Coronary artery (tissue), 2 donors: ENCODE results near the gene NAA15.
A peak's percentile ranks its signal among the peaks of the same experiment; 100 is the strongest.

Experiments used
- DNase-seq: peaks from one replicate; pipeline ENCODE4 v3.0.0-alpha.2; 2017; ENCODE audit warnings: low spot score
- H3K27ac ChIP-seq, 2 donors: fragments of 200-600 bp; sonication (generic); one replicate each; pipeline ENCODE4 v1.5.1; 2016 to 2019
- H3K4me3 ChIP-seq: fragments of 200-600 bp; sonication (generic); 2 replicates; pipeline ENCODE4 v1.5.1; 2016; ENCODE audit warnings: mild to moderate bottlenecking, moderate library complexity
- TF ChIP-seq, protein P1 (sequence below): fragments of 200-600 bp; sonication (generic); IDR thresholded peaks from one replicate; pipeline ENCODE4 v1.5.1; 2019; ENCODE audit warnings: antibody characterized with exemption

The NAA15 gene

DNA sequence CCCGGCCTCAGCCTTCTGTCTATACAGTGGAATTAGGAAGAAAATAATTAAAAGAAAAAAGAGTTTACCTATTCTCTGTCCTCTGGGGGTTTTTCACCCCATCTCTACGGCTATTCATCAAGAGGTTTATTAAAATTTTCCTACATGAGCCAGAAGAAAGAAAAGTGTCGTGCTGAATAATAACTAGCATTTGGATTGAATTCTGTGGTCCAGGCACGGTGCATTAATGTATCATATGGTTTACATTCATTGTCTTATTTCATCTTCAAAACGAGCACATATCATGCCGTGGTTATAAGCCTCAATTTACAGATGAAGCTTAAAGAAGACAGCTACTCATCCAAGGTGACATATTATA, 5.4 kb upstream of the NAA15 start:
- TF ChIP-seq, protein P1, sequence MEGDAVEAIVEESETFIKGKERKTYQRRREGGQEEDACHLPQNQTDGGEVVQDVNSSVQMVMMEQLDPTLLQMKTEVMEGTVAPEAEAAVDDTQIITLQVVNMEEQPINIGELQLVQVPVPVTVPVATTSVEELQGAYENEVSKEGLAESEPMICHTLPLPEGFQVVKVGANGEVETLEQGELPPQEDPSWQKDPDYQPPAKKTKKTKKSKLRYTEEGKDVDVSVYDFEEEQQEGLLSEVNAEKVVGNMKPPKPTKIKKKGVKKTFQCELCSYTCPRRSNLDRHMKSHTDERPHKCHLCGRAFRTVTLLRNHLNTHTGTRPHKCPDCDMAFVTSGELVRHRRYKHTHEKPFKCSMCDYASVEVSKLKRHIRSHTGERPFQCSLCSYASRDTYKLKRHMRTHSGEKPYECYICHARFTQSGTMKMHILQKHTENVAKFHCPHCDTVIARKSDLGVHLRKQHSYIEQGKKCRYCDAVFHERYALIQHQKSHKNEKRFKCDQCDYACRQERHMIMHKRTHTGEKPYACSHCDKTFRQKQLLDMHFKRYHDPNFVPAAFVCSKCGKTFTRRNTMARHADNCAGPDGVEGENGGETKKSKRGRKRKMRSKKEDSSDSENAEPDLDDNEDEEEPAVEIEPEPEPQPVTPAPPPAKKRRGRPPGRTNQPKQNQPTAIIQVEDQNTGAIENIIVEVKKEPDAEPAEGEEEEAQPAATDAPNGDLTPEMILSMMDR, result no peak
- peak overlapping the region; percentile 89 for H3K4me3 ChIP-seq
- DNase-seq, result no peak
- peak overlapping the region; percentile 87 to 88 for H3K27ac ChIP-seq

DNA sequence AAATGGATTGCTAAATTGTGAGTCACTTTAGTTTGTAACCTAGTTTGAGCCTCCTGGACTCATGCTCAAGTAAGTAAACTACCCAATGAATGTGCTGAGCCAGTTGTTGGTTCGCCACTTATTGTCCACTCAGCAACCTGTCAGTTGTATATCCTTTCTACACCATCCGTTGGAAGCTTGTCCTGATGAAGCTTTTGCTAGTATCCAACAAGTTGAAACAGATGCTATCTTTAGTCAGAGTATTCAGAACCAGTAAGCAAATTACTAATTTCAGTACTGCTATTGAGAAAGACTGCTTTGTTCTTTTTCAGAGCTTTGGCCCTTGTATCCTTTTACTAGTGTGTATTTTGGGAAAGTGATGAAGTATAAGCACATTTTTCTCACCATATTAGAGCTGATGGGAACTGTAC, 4.3 kb upstream of the NAA15 start:
- no peak overlapping the region for H3K27ac ChIP-seq
- TF ChIP-seq, protein P1, result no peak
- no peak overlapping the region for H3K4me3 ChIP-seq
- DNase-seq, result no peak

DNA sequence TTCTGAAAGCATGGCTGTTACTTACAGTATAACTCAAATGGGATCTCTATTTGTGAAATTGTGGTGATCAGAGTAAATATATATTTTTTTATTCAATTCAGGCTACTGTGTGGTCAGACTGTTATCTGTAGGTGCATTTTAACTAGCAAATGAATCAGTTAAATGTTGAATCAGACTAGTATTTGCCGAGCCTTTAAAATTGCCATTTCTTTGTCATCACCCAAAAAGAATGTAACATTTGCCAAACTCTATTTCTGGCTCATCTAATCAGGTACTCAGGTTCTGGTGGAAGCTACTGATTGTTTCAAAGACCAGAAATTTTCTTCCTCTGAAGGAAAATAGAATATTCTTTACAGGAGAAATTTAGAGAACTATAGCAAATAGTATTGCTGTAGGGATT, 1.8 kb upstream of the NAA15 start:
- DNase-seq, result no peak
- TF ChIP-seq, protein P1, result no peak
- Histone ChIP-seq H3K27ac (no peak overlapping the region), H3K4me3 (no peak overlapping the region)

DNA sequence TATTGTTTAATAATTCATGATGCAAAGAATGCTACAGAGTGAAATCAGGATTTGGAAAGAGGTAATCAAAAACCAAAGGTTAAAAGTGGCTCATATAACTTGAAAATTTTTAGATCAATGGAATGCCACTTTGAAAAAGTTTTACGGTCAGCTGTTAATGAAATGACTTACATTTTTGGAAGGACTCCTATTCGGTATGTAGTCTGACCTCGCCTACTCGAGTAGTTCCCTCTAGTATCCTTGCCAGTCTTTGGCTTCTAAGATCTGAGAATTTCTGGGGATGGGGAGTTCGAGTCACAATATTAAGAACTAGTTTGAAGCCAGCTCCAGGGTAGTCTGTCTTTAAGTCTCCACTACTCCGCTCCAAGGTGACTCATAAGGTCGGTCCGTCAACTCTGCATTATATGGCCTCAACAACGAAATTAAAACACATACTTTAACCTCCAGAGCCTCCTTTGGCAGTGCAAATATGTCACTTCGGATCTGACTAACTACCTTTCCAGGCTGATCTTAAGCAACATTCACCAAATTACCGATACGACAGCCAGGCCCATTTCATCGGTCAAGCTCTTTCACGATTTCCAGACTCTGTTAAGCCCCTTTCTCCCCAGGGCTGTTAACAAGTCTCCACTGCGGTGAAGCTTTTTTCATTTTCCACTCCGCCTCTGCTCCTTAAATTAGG, 733 bp upstream of the NAA15 start:
- peak overlapping the region; percentile 94 for H3K4me3 ChIP-seq
- DNase-seq, result no peak
- H3K27ac ChIP-seq, result peak overlapping the region; percentile 93 to 94
- TF ChIP-seq, protein P1, result no peak

DNA sequence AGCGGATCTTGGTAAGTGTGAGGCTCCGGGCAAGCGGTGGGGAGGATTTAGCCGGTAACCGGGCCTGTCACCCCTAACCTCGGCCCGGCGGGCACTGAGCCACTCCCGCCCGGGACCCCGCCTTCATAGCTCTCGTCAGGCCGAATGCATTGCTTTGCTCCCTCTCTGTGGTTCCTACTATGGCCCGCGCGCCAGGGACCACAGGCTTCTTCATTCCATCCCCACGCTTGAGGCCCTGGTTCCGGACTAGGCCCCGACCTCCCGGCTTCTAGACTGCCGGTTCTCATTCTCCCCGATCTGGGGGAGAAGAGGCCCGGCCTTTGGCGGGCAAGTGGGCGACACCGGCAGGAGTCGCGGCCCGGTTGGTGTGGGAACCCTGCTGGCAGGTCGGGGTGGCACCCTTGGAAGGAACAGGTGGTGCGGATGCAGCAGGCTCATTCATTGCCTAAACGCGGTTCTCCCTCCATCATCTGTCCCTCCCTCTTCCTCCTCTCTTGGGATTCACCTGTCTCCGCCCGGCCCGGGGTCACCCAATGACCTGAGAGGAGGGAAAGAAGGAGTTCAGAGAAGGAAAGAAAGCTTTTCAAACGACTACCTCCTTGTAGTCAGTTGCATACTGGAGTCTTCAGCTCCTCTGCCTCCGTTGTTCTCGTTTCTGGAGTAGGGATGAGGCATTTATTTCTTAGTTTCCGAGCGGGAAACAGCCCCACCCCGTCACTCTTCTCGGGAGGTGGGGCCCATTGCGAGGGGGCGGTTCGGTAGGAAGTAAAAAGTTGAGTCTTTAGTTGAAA, 711 bp downstream of the NAA15 start, which contains the start of gene NDUFC1:
TSS of gene NDUFC1 (minus strand) at position 657 of the 791 bp plus-strand sequence. CDS start 6,679 bp downstream, outside the sequence.
- peak; percentile 83 for DNase-seq
- H3K27ac ChIP-seq, result peak within 1 kb of the TSS; percentile 93 to 94
- TF ChIP-seq, protein P1, result no peak
- peak within 1 kb of the TSS; percentile 94 for H3K4me3 ChIP-seq

DNA sequence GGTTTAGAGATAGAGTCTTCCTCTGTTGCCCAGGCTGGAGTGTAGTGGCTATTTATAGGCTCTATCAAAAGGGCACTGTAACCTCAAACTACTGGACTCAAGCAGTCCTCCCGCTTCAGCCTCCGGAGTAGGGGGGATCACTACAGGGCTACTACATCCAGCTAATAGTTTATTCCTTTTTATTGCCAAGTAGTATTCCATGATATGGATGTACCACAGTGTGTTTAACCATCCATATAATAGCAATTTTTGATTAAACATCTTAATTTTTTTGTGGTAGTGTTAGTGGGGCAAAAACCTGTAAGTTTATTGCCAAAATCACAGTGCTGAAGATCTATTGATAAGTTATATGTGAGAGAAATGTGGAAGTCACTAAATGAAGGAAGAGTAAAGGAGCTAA, 3.6 kb downstream of the NAA15 start:
- Histone ChIP-seq H3K4me3 (no peak overlapping the region), H3K27ac (no peak overlapping the region)
- DNase-seq, result no peak
- TF ChIP-seq, protein P1, result no peak
